ENCODE data around the gene ST6GALNAC5. TPM values are rescaled to one million over a fixed set of nuclear protein-coding genes. Genes with fewer than 3 reads are reported as not detected.

ST6GALNAC5 gene
- total and polyA plus RNA-seq, 10 of the 15 experiments (the other 5 are each of a cell fraction or from before 2014, with no cell fraction given): under 0.01 to 1.8 (median 0.07) TPM; not detected in 6

GRCh38 chr1:77036560-77036959, 169.3 kb downstream of the ST6GALNAC5 start:
- ATAC-seq (no peak), FAIRE-seq (no peak), DNase-seq (ENCODE audit: low read depth, low spot score) (no peak)
- RAD21 ChIA-PET (ENCODE audit: unreplicated experiment): no interaction called here
- Histone ChIP-seq H3K27me3 (replicated peaks in 1 of 2; ENCODE audit: control insufficient read depth in 2 of 2, insufficient read depth in 2 of 2, low read length in 1 of 2) (no peaks in the 10 kb centered on the region), H3K79me2 (ENCODE audit: control insufficient read depth, insufficient read depth, low read length) (no peaks in the 10 kb centered on the region), H3K4me2 (ENCODE audit: control insufficient read depth, insufficient read depth) (no peak overlapping the region), H2AFZ (ENCODE audit: control insufficient read depth, low read depth, low read length) (no peak overlapping the region), H3K36me3 (ENCODE audit: control insufficient read depth in 2 of 2, insufficient read depth in 2 of 2, low read length in 1 of 2) (no peaks in the 10 kb centered on the region), H3K9ac (ENCODE audit: control insufficient read depth, insufficient read depth, low read length) (no peak overlapping the region), H3K4me1 (ENCODE audit: control insufficient read depth, insufficient read depth, low read length) (no peaks in the 10 kb centered on the region), H3K9me3 (replicated peaks; ENCODE audit: control insufficient read depth, insufficient read depth, low read length) (no peaks in the 10 kb centered on the region), H4K20me1 (ENCODE audit: control insufficient read depth, insufficient read depth) (no peaks in the 10 kb centered on the region), H3K27ac (ENCODE audit: control insufficient read depth, insufficient read depth) (no peak overlapping the region), H3K4me3 (no peak overlapping the region)
- TF ChIP-seq IKZF1 (conservative IDR thresholded peaks at IDR 0.05) (no peak), REST (IDR thresholded peaks at IDR 0.05; ENCODE audit: low read depth, low read length) (peak; percentile 80)
- POLR2A ChIA-PET: no interaction called here
- CTCF ChIA-PET: interaction anchor here (1.4 kb wide), 1 partner anchor 9 kb away, joined by 3 read pairs; no protein-coding TSS in a partner anchor
- in situ Hi-C loops (cut with MboI): no loop called here
- intact Hi-C loops (cut with micrococcal nuclease; ENCODE audit: unreplicated experiment): no loop called here
- SMC1A ChIA-PET (ENCODE audit: uncharacterized antibody, unreplicated experiment): interaction anchor here (1.5 kb wide), 1 partner anchor 10 kb away, joined by 6 read pairs; no protein-coding TSS in a partner anchor
- WGBS (ENCODE audit: insufficient coverage, insufficient replicate concordance, low lambda C conversion rate, missing lambda C conversion rate): 11% methylated on average over 2 of the region's 2 CpGs
- BruUV-seq (replicated peaks): no TSS peak

GRCh38 chr1:77037038-77037437, 169.8 kb downstream of the ST6GALNAC5 start:
- H3K36me3 ChIP-seq (ENCODE audit: control insufficient read depth in 2 of 2, insufficient read depth in 2 of 2, low read length in 1 of 2): no peaks in the 10 kb centered on the region
- ATAC-seq: no peak
- no peak overlapping the region for H3K4me2 ChIP-seq (ENCODE audit: control insufficient read depth, insufficient read depth)
- ChIA-PET SMC1A (ENCODE audit: uncharacterized antibody, unreplicated experiment) (interaction anchor here (1.5 kb wide), 1 partner anchor 9 kb away, joined by 6 read pairs; no protein-coding TSS in a partner anchor), CTCF (interaction anchor here (1.4 kb wide), 1 partner anchor 9 kb away, joined by 3 read pairs; no protein-coding TSS in a partner anchor), RAD21 (ENCODE audit: unreplicated experiment) (no interaction called here), POLR2A (no interaction called here)
- intact Hi-C loops (cut with micrococcal nuclease; ENCODE audit: unreplicated experiment) (no loop called here), in situ Hi-C loops (cut with MboI) (no loop called here)
- H3K9me3 ChIP-seq (replicated peaks; ENCODE audit: control insufficient read depth, insufficient read depth, low read length): no peaks in the 10 kb centered on the region
- no peak for DNase-seq (ENCODE audit: low read depth, low spot score)
- no peaks in the 10 kb centered on the region for H3K4me1 ChIP-seq (ENCODE audit: control insufficient read depth, insufficient read depth, low read length)
- no TSS peak for BruUV-seq (replicated peaks)
- no peak for FAIRE-seq
- no peaks in the 10 kb centered on the region for H3K27me3 ChIP-seq (replicated peaks in 1 of 2; ENCODE audit: control insufficient read depth in 2 of 2, insufficient read depth in 2 of 2, low read length in 1 of 2)
- H4K20me1 ChIP-seq (ENCODE audit: control insufficient read depth, insufficient read depth): no peaks in the 10 kb centered on the region
- H3K27ac ChIP-seq (ENCODE audit: control insufficient read depth, insufficient read depth): no peak overlapping the region
- H2AFZ ChIP-seq (ENCODE audit: control insufficient read depth, low read depth, low read length): no peak overlapping the region
- H3K79me2 ChIP-seq (ENCODE audit: control insufficient read depth, insufficient read depth, low read length): no peaks in the 10 kb centered on the region
- no peak overlapping the region for H3K4me3 ChIP-seq
- H3K9ac ChIP-seq (ENCODE audit: control insufficient read depth, insufficient read depth, low read length): no peak overlapping the region
- TF ChIP-seq NFYB (IDR thresholded peaks at IDR 0.05; ENCODE audit: insufficient read depth, low read depth, low read length) (no peak), PAX8 (IDR thresholded peaks at IDR 0.05) (no peak), BCLAF1 (IDR thresholded peaks at IDR 0.05) (no peak), MTA3 (IDR thresholded peaks at IDR 0.05; ENCODE audit: borderline replicate concordance, low read length) (no peak), NKRF (conservative IDR thresholded peaks at IDR 0.05) (no peak), ETV6 (conservative IDR thresholded peaks at IDR 0.05 in 1 of 2, IDR thresholded peaks at IDR 0.05 in 1 of 2; ENCODE audit: borderline replicate concordance in 1 of 2, low read depth in 1 of 2) (no peak), LARP7 (IDR thresholded peaks at IDR 0.05) (no peak)
